ENCODE results near the gene PLCL1.
"Not testable (repeated sequence)": the region's sequence is repeated elsewhere in the genome, so short reads cannot be mapped to it uniquely, and the experiment has no call there.

Gene PLCL1

DNA sequence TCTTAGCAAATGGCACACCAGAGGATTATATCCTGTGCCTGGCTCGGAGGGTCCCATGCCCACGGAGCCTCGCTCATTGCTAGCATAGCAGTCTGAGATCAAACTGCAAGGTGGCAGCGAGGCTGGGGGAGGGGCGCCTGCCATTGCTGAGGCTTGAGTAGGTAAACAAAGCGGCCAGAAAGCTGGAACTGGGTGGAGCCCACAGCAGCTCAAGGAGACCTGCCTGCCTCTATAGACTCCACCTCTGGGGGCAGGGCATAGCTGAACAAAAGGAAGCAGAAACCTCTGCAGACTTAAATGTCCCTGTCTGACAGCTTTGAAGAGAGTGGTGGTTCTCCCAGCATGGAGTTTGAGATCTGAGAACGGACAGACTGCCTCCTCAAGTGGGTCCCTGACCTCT is 392.2 kb downstream of the PLCL1 start:
- not testable (repeated sequence) for DNase-seq

All from stimulated activated naive CD4-positive, alpha-beta T cell (primary cell).